ENCODE results near the gene AK9. TPM values are rescaled to one million over a fixed set of nuclear protein-coding genes. Genes with fewer than 3 reads are reported as not detected.

The AK9 gene
- polyA plus RNA-seq, 2 of the 4 experiments (the other 2 are of a cell fraction) = 2.2 to 4.7 TPM

DNA sequence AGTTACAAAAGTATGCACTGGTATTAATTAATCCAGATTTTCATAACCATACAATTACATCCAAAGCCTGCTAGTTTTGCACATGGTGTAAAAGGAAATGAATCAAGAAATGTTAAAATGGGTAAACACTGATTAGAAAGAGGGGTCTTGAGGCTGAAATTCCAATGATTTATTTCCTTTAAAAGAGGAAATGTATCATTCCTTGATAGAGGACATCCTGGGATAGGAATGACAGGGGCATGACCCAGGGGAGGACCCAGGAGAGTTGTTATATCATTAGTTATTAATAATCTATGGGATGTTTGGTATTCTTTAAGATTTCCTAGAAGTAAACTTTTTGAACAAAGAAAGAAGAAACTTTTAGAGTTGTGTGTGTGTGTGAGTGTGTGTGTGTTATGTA lies 18.2 kb downstream of the AK9 start:
- POLR2A ChIA-PET = no interaction called here
- TF ChIP-seq POLR2A (IDR thresholded peaks at IDR 0.05; ENCODE audit: low read length) = no peak
- no peak for TF ChIP-seq MAFK (IDR thresholded peaks at IDR 0.05; ENCODE audit: partially characterized antibody)
- no peak for TF ChIP-seq RNF2 (IDR thresholded peaks at IDR 0.05; ENCODE audit: borderline replicate concordance, low read depth)
- TF ChIP-seq ESRRA (IDR thresholded peaks at IDR 0.05; ENCODE audit: borderline replicate concordance, low read length) = no peak
- no peak for FAIRE-seq
- Histone ChIP-seq H3K9me3 (no peaks in the 10 kb centered on the region), H3K4me2 (no peak overlapping the region), H3K4me1 (no peaks in the 10 kb centered on the region), H3K4me3 (no peak overlapping the region), H3K27ac (no peak overlapping the region)
- no peak for ATAC-seq
- no peak for DNase-seq (ENCODE audit: low read depth in 1 of 2, low spot score in 1 of 2)
- CTCF ChIA-PET = no interaction called here

DNA sequence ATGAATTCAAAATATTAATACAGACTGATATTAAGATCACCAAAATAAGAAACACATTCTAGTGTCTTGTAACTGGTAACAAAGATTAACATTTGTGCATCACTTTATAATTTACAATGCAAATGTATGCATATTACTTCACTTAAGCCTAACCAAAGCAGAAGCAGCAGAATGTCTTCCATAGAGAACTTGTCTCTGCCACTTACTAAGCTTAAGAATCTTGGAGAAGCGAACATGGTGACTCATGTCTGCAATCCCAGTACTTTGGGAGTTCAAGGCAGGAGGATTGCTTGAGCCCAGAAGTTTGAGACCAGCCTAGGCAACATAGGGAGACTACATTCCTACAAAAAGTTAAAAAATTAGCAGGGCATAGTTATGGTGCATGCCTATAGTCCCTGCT lies 18.8 kb downstream of the AK9 start:
- TF ChIP-seq ZC3H11A (IDR thresholded peaks at IDR 0.05) (no peak), KDM1A (IDR thresholded peaks at IDR 0.05; ENCODE audit: low read depth) (no peak), CBX8 (IDR thresholded peaks at IDR 0.05) (no peak), CHD2 (IDR thresholded peaks at IDR 0.05; ENCODE audit: low read length, partially characterized antibody) (no peak), POLR2A (IDR thresholded peaks at IDR 0.05; ENCODE audit: low read length) (no peak), TP53 (CRISPR knock-in tag; IDR thresholded peaks at IDR 0.05) (no peak), ZNF302 (CRISPR knock-in tag; IDR thresholded peaks at IDR 0.05) (no peak), TFCP2L1 (CRISPR knock-in tag; IDR thresholded peaks at IDR 0.05) (no peak), FOSL2 (IDR thresholded peaks at IDR 0.05) (no peak), FOSL2 (CRISPR knock-in tag; IDR thresholded peaks at IDR 0.05) (no peak), SMC3 (IDR thresholded peaks at IDR 0.05) (no peak)
- TF ChIP-seq, protein P1, sequence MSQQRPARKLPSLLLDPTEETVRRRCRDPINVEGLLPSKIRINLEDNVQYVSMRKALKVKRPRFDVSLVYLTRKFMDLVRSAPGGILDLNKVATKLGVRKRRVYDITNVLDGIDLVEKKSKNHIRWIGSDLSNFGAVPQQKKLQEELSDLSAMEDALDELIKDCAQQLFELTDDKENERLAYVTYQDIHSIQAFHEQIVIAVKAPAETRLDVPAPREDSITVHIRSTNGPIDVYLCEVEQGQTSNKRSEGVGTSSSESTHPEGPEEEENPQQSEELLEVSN (IDR thresholded peaks at IDR 0.05; ENCODE audit: borderline replicate concordance, low read depth) = no peak
- TF ChIP-seq, protein P2, sequence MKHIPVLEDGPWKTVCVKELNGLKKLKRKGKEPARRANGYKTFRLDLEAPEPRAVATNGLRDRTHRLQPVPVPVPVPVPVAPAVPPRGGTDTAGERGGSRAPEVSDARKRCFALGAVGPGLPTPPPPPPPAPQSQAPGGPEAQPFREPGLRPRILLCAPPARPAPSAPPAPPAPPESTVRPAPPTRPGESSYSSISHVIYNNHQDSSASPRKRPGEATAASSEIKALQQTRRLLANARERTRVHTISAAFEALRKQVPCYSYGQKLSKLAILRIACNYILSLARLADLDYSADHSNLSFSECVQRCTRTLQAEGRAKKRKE (CRISPR knock-in tag; IDR thresholded peaks at IDR 0.05; ENCODE audit: low read depth) = no peak
- TF ChIP-seq, protein P3, sequence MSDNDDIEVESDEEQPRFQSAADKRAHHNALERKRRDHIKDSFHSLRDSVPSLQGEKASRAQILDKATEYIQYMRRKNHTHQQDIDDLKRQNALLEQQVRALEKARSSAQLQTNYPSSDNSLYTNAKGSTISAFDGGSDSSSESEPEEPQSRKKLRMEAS (IDR thresholded peaks at IDR 0.05) = no peak
- TF ChIP-seq, protein P4, sequence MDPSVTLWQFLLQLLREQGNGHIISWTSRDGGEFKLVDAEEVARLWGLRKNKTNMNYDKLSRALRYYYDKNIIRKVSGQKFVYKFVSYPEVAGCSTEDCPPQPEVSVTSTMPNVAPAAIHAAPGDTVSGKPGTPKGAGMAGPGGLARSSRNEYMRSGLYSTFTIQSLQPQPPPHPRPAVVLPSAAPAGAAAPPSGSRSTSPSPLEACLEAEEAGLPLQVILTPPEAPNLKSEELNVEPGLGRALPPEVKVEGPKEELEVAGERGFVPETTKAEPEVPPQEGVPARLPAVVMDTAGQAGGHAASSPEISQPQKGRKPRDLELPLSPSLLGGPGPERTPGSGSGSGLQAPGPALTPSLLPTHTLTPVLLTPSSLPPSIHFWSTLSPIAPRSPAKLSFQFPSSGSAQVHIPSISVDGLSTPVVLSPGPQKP (IDR thresholded peaks at IDR 0.05; ENCODE audit: low read depth, low read length) = no peak
- Histone ChIP-seq H3K4me1 (no peaks in the 10 kb centered on the region), H3K4me2 (no peak overlapping the region), H3K9me3 (no peaks in the 10 kb centered on the region), H3K4me3 (no peak overlapping the region), H3K27ac (no peak overlapping the region)
- ChIA-PET CTCF (no interaction called here), POLR2A (no interaction called here)
- DNase-seq (ENCODE audit: low read depth in 1 of 2, low spot score in 1 of 2) (no peak), FAIRE-seq (no peak), ATAC-seq (no peak)
- 46% methylated on average over 1 of the region's 1 CpG for WGBS (ENCODE audit: missing lambda C conversion rate)

DNA sequence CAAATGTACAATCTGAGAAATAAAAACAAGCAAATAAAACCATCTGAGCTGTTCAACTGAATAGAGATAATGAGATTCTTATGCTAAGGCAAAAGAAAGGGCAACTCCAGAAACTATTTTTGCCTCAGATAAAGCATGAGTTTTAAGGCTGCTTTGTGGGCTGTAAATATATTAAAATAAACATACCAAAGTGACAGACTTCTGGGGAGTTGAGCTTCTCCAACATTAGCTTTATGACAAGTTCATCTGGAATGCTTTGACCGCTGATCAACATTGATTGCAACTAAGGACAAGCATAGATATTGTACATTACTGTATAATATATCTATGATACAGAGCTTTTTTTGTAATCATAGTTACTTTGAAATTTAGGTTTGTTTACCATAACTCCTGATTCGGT lies 19.3 kb downstream of the AK9 start:
- TF ChIP-seq HDAC2 (IDR thresholded peaks at IDR 0.05) = no peak
- TF ChIP-seq, protein P2 (CRISPR knock-in tag; IDR thresholded peaks at IDR 0.05; ENCODE audit: low read depth) = no peak
- ATAC-seq (no peak), DNase-seq (ENCODE audit: low read depth in 1 of 2, low spot score in 1 of 2) (no peak), FAIRE-seq (no peak)
- H3K4me2 ChIP-seq = no peak overlapping the region
- ChIA-PET CTCF (interaction anchor here (1.2 kb wide), 1 partner anchor 33 kb away, joined by 3 read pairs; no protein-coding TSS in a partner anchor), POLR2A (no interaction called here)
- no peaks in the 10 kb centered on the region for H3K9me3 ChIP-seq
- H3K4me3 ChIP-seq = no peak overlapping the region
- 34% methylated on average over 2 of the region's 2 CpGs for WGBS (ENCODE audit: missing lambda C conversion rate)
- H3K27ac ChIP-seq = no peak overlapping the region
- no peaks in the 10 kb centered on the region for H3K4me1 ChIP-seq

GRCh38 chr6:109669811-109670210 lies 21.2 kb downstream of the AK9 start:
- Histone ChIP-seq H3K27ac (no peak overlapping the region), H3K4me1 (no peaks in the 10 kb centered on the region), H3K4me2 (no peak overlapping the region), H3K4me3 (no peak overlapping the region), H3K9me3 (no peaks in the 10 kb centered on the region)
- no peak for TF ChIP-seq POLR2AphosphoS2 (conservative IDR thresholded peaks at IDR 0.05; ENCODE audit: low read length)
- TF ChIP-seq, protein P5, sequence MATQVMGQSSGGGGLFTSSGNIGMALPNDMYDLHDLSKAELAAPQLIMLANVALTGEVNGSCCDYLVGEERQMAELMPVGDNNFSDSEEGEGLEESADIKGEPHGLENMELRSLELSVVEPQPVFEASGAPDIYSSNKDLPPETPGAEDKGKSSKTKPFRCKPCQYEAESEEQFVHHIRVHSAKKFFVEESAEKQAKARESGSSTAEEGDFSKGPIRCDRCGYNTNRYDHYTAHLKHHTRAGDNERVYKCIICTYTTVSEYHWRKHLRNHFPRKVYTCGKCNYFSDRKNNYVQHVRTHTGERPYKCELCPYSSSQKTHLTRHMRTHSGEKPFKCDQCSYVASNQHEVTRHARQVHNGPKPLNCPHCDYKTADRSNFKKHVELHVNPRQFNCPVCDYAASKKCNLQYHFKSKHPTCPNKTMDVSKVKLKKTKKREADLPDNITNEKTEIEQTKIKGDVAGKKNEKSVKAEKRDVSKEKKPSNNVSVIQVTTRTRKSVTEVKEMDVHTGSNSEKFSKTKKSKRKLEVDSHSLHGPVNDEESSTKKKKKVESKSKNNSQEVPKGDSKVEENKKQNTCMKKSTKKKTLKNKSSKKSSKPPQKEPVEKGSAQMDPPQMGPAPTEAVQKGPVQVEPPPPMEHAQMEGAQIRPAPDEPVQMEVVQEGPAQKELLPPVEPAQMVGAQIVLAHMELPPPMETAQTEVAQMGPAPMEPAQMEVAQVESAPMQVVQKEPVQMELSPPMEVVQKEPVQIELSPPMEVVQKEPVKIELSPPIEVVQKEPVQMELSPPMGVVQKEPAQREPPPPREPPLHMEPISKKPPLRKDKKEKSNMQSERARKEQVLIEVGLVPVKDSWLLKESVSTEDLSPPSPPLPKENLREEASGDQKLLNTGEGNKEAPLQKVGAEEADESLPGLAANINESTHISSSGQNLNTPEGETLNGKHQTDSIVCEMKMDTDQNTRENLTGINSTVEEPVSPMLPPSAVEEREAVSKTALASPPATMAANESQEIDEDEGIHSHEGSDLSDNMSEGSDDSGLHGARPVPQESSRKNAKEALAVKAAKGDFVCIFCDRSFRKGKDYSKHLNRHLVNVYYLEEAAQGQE (IDR thresholded peaks at IDR 0.05) = no peak
- TF ChIP-seq RARB (CRISPR knock-in tag; IDR thresholded peaks at IDR 0.05) = no peak
- TF ChIP-seq, protein P3 (IDR thresholded peaks at IDR 0.05) = no peak
- no peak for TF ChIP-seq MAZ (IDR thresholded peaks at IDR 0.05; ENCODE audit: borderline replicate concordance, low read depth, low read length)
- TF ChIP-seq RNF2 (IDR thresholded peaks at IDR 0.05; ENCODE audit: borderline replicate concordance, low read depth) = no peak
- no peak for TF ChIP-seq HOXB13 (CRISPR knock-in tag; IDR thresholded peaks at IDR 0.05; ENCODE audit: low read depth)
- TF ChIP-seq MYC (IDR thresholded peaks at IDR 0.05; ENCODE audit: borderline replicate concordance, low read length) = no peak
- TF ChIP-seq ZC3H11A (IDR thresholded peaks at IDR 0.05) = no peak
- CTCF ChIA-PET = no interaction called here
- ATAC-seq (no peak), DNase-seq (ENCODE audit: low read depth in 1 of 2, low spot score in 1 of 2) (no peak), FAIRE-seq (no peak)
- 55% methylated on average over 2 of the region's 4 CpGs for WGBS (ENCODE audit: missing lambda C conversion rate)
- POLR2A ChIA-PET = no interaction called here

Data from A549 (cell line).